Stimulated activated naive CD8-positive, alpha-beta T cell treated with anti-CD3 and anti-CD28 coated beads, Interleukin-15, Interleukin-2, amounts not matched to agents 100 ng/mL and 50 ng/mL, for 24 hours (primary cell): ENCODE measurements around the gene PPP1R10.
A peak's percentile ranks its signal among the peaks of the same experiment; 100 is the strongest.

Source experiments
- H3K27ac Mint-ChIP-seq: one replicate; pipeline ENCODE4 v1.8.0; 2021; ENCODE audit warnings: mild to moderate bottlenecking, mixed read lengths
- H3K27me3 Mint-ChIP-seq: one replicate; pipeline ENCODE4 v1.8.0; 2021; ENCODE audit warnings: mixed read lengths
- H3K36me3 Mint-ChIP-seq: one replicate; pipeline ENCODE4 v1.8.0; 2021; ENCODE audit warnings: low read depth, mixed read lengths
- H3K4me1 Mint-ChIP-seq: one replicate; pipeline ENCODE4 v1.8.0; 2021; ENCODE audit warnings: low read depth, mixed read lengths
- H3K4me3 Mint-ChIP-seq: one replicate; pipeline ENCODE4 v1.8.0; 2021; ENCODE audit warnings: mild to moderate bottlenecking, mixed read lengths
- H3K9me3 Mint-ChIP-seq: one replicate; pipeline ENCODE4 v1.8.0; 2021; ENCODE audit warnings: mixed read lengths

PPP1R10 gene

GRCh38 chr6:30562470-30563425 is 54.3 kb downstream of the PPP1R10 start:
- Mint-ChIP-seq H3K4me3 (no peak overlapping the region), H3K36me3 (peaks cover 56% of the 10 kb centered on the region), H3K27ac (no peak overlapping the region), H3K27me3 (no peaks in the 10 kb centered on the region), H3K9me3 (no peaks in the 10 kb centered on the region), H3K4me1 (peaks cover 31% of the 10 kb centered on the region)

GRCh38 chr6:30560930-30561329 is 56.1 kb downstream of the PPP1R10 start:
- Mint-ChIP-seq H3K4me1 (peaks cover 36% of the 10 kb centered on the region), H3K9me3 (no peaks in the 10 kb centered on the region), H3K36me3 (peaks cover 59% of the 10 kb centered on the region), H3K4me3 (no peak overlapping the region), H3K27me3 (no peaks in the 10 kb centered on the region), H3K27ac (no peak overlapping the region)

- H3K4me1 Mint-ChIP-seq = peaks cover 53% of the 10 kb centered on the region
- H3K36me3 Mint-ChIP-seq = peaks cover 60% of the 10 kb centered on the region
- peak overlapping the region; percentile 99 for H3K27ac Mint-ChIP-seq
- H3K27me3 Mint-ChIP-seq = no peaks in the 10 kb centered on the region
- H3K9me3 Mint-ChIP-seq = no peaks in the 10 kb centered on the region
- H3K4me3 Mint-ChIP-seq = peak overlapping the region; percentile 98
Observed at GRCh38 chr6:30557683-30557981, 59.4 kb downstream of the PPP1R10 start.

GRCh38 chr6:30556906-30557682 is 59.9 kb downstream of the PPP1R10 start, which contains the start of gene PRR3:
TSS of gene PRR3 (plus strand) at chr6:30557295. CDS start at chr6:30557345, 50 bp downstream.
- H3K9me3 Mint-ChIP-seq = no peaks in the 10 kb centered on the region
- peak within 1 kb of the TSS; percentile 99 for H3K27ac Mint-ChIP-seq
- H3K27me3 Mint-ChIP-seq = no peaks in the 10 kb centered on the region
- H3K4me1 Mint-ChIP-seq = peaks cover 53% of the 10 kb centered on the region
- peak within 1 kb of the TSS; percentile 98 for H3K4me3 Mint-ChIP-seq
- H3K36me3 Mint-ChIP-seq = peaks cover 60% of the 10 kb centered on the region

GRCh38 chr6:30556066-30556905 is 60.8 kb downstream of the PPP1R10 start, which contains the start of gene GNL1:
TSS of gene GNL1 (minus strand) at chr6:30556489. CDS start at chr6:30556203, 286 bp downstream.
- Mint-ChIP-seq H3K9me3 (no peaks in the 10 kb centered on the region), H3K4me3 (peak within 1 kb of the TSS; percentile 98), H3K4me1 (peaks cover 53% of the 10 kb centered on the region), H3K36me3 (peaks cover 63% of the 10 kb centered on the region), H3K27ac (peak within 1 kb of the TSS; percentile 99), H3K27me3 (no peaks in the 10 kb centered on the region)

- Mint-ChIP-seq H3K27ac (peak overlapping the region; percentile 99), H3K27me3 (no peaks in the 10 kb centered on the region), H3K36me3 (peaks cover 67% of the 10 kb centered on the region), H3K4me1 (peaks cover 53% of the 10 kb centered on the region), H3K9me3 (no peaks in the 10 kb centered on the region), H3K4me3 (peak overlapping the region; percentile 98)
Observed at GRCh38 chr6:30555816-30556065, 61.3 kb downstream of the PPP1R10 start.

GRCh38 chr6:30554962-30555815 is 61.9 kb downstream of the PPP1R10 start:
- Mint-ChIP-seq H3K4me3 (peak overlapping the region; percentile 98), H3K9me3 (no peaks in the 10 kb centered on the region), H3K27ac (peak overlapping the region; percentile 99), H3K4me1 (peaks cover 52% of the 10 kb centered on the region), H3K36me3 (peaks cover 68% of the 10 kb centered on the region), H3K27me3 (no peaks in the 10 kb centered on the region)

GRCh38 chr6:30554404-30554803 is 62.6 kb downstream of the PPP1R10 start:
- Mint-ChIP-seq H3K36me3 (peaks cover 68% of the 10 kb centered on the region), H3K27ac (peak overlapping the region; percentile 17), H3K27me3 (no peaks in the 10 kb centered on the region), H3K4me1 (peaks cover 44% of the 10 kb centered on the region), H3K9me3 (no peaks in the 10 kb centered on the region), H3K4me3 (peak overlapping the region; percentile 98)
